Upper lobe of left lung (tissue), 6 donors: ENCODE data around the gene TBR1. TPM values are rescaled to one million over a fixed set of nuclear protein-coding genes. Genes with fewer than 3 reads are reported as not detected.

Source experiments
- ATAC-seq, 2 donors: fragments of 200-7000 bp; cut with Tn5 transposase; one replicate each; pipeline ENCODE4 v1.9.1; 2022; ENCODE audit warnings: mild to moderate bottlenecking in 2 of 2, moderate library complexity in 2 of 2; ENCODE audit not compliant: low FRiP score in 2 of 2
- DNase-seq, 2 donors: peaks; one replicate each; pipeline ENCODE4 v3.0.0-alpha.2; 2019 to 2020
- H3K27ac ChIP-seq, 4 donors: fragments of 200-600 bp; sonication (generic); one replicate each; pipeline ENCODE4 v1.5.1; 2016 to 2019
- H3K27me3 ChIP-seq, 4 donors: fragments of 200-600 bp; sonication (generic); one replicate each; pipeline ENCODE4 v1.5.1; 2017 to 2019
- H3K36me3 ChIP-seq, 4 donors: fragments of 200-600 bp; sonication (generic); one replicate each; pipeline ENCODE4 v1.5.1; 2016 to 2019
- H3K4me1 ChIP-seq, 4 donors: fragments of 200-600 bp; sonication (generic); one replicate each; pipeline ENCODE4 v1.5.1; 2018 to 2019
- H3K4me3 ChIP-seq, 4 donors: fragments of 200-600 bp; sonication (generic); one replicate each; pipeline ENCODE4 v1.5.1; 2017 to 2019; ENCODE audit warnings: mild to moderate bottlenecking in 2 of 4, moderate library complexity in 1 of 4
- H3K9me3 ChIP-seq, 4 donors: fragments of 200-600 bp; sonication (generic); one replicate each; pipeline ENCODE4 v1.5.1; 2018 to 2019
- EP300 ChIP-seq, 4 donors: sonication (generic); formaldehyde crosslinking; IDR thresholded peaks; one replicate each; pipeline ENCODE4 v1.5.1; 2017; ENCODE audit warnings: antibody characterized with exemption in 4 of 4, control low read depth in 2 of 4
- POLR2A ChIP-seq, 4 donors: fragments of 450-650 bp; IDR thresholded peaks; one replicate each; pipeline ENCODE4 v1.5.1; 2016 to 2017; ENCODE audit warnings: antibody characterized with exemption in 4 of 4, mild to moderate bottlenecking in 2 of 4
- POLR2AphosphoS5 ChIP-seq, 2 donors: sonication (generic); formaldehyde crosslinking; IDR thresholded peaks; one replicate each; pipeline ENCODE4 v1.5.1; 2017; ENCODE audit warnings: antibody characterized with exemption in 2 of 2
- WGBS, 2 donors: methylation state at CpG; one replicate each; pipeline ENCODE4 v1.1.5; 2017 to 2018; 5-methylcytosine and 5-hydroxymethylcytosine counted together
- total RNA-seq, 6 donors: library from RNA; depleted of rRNA in 4 of 6; stranded (reverse); fragments of >200 nt in 4 of 6; gene quantifications; one replicate each; pipeline versions ENCODE4 v1.1.0 to v1.2.1, GENCODE V29; 2016 to 2021
- TF ChIP-seq, protein P1 (sequence below), 6 experiments: fragments of 450-650 bp in 4 of 6; fragments of 200-600 bp in 2 of 6; sonication (generic) in 2 of 6; IDR thresholded peaks; one replicate each; pipeline ENCODE4 v1.5.1; 2016 to 2019; ENCODE audit warnings: antibody characterized with exemption in 6 of 6
- donor health status: DM: no; HTN: no; CAD: no; lungs with moderate emphysema.
- donor health status: DM: no; HTN: yes; CAD: no; lungs with severe emphysema.

The TBR1 gene
- total RNA-seq, 6 donors from 2014 or later, result not detected

DNA sequence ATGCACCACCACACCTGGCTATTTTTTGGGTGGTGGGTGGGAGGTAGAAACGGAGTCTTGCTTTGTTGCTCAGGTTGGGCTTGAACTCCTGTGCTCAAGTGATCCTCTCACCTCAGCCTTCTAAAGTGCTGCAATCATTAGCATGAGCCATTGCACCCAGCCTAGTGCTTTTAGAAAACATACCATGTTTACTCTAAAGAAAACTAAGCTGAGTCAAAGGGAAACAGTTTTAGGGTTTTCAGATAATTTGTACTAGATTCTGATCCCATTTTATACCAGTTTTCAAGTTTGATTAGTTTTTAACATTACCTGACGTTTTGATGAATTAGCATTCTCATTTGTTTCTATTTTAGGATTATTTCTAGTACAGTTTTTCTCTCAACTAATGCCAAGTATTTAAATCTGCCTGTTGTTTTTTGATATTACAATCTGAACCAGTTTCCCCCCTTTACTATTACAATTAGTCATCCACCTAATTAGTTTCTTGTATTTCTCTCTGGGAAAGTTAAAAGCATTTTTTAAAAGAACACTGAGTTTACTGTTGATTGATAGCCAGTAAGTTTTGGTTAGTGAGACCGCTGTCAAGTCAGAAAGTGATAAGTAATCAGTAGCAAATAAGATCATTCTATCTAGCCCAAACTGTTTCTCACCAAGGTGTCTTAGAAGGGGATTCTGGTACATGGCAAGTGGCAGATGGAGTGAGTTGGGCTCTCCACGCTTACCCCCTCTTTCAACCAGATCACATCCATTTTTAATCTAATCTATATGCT, 24.2 kb upstream of the TBR1 start:
- Histone ChIP-seq H3K36me3 (peaks cover 0 to 26% (median 17%) of the 10 kb centered on the region in 4 donors), H3K4me1 (no peaks in the 10 kb centered on the region), H3K9me3 (no peaks in the 10 kb centered on the region), H3K4me3 (no peak overlapping the region), H3K27ac (no peak overlapping the region), H3K27me3 (no peaks in the 10 kb centered on the region)
- DNase-seq, result no peak
- WGBS, 2 donors, result 90 to 93% methylated on average over 4 of the region's 4 CpGs
- ATAC-seq, result no peak
- TF ChIP-seq POLR2AphosphoS5 (IDR thresholded peaks at IDR 0.05) (no peak), EP300 (IDR thresholded peaks at IDR 0.05) (no peak), POLR2A (IDR thresholded peaks at IDR 0.05) (no peak)
- TF ChIP-seq, protein P1, sequence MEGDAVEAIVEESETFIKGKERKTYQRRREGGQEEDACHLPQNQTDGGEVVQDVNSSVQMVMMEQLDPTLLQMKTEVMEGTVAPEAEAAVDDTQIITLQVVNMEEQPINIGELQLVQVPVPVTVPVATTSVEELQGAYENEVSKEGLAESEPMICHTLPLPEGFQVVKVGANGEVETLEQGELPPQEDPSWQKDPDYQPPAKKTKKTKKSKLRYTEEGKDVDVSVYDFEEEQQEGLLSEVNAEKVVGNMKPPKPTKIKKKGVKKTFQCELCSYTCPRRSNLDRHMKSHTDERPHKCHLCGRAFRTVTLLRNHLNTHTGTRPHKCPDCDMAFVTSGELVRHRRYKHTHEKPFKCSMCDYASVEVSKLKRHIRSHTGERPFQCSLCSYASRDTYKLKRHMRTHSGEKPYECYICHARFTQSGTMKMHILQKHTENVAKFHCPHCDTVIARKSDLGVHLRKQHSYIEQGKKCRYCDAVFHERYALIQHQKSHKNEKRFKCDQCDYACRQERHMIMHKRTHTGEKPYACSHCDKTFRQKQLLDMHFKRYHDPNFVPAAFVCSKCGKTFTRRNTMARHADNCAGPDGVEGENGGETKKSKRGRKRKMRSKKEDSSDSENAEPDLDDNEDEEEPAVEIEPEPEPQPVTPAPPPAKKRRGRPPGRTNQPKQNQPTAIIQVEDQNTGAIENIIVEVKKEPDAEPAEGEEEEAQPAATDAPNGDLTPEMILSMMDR (IDR thresholded peaks at IDR 0.05), result no peak

- no peaks in the 10 kb centered on the region for H3K9me3 ChIP-seq
- TF ChIP-seq EP300 (IDR thresholded peaks at IDR 0.05), result no peak
- TF ChIP-seq, protein P1 (IDR thresholded peaks at IDR 0.05), result no peak
- no peak for TF ChIP-seq POLR2A (IDR thresholded peaks at IDR 0.05)
- no peak for TF ChIP-seq POLR2AphosphoS5 (IDR thresholded peaks at IDR 0.05)
- no peaks in the 10 kb centered on the region for H3K27me3 ChIP-seq
- ATAC-seq (no peak), DNase-seq (no peak)
- no peaks in the 10 kb centered on the region for H3K4me1 ChIP-seq
- H3K4me3 ChIP-seq, result no peak overlapping the region
- WGBS, 2 donors, result 96 to 97% methylated on average over 2 of the region's 2 CpGs
- no peak overlapping the region for H3K27ac ChIP-seq
- H3K36me3 ChIP-seq, result peaks cover 0 to 43% (median 19%) of the 10 kb centered on the region in 4 donors
Measured at GRCh38 chr2:161400076-161400475, 16.0 kb upstream of the TBR1 start.

DNA sequence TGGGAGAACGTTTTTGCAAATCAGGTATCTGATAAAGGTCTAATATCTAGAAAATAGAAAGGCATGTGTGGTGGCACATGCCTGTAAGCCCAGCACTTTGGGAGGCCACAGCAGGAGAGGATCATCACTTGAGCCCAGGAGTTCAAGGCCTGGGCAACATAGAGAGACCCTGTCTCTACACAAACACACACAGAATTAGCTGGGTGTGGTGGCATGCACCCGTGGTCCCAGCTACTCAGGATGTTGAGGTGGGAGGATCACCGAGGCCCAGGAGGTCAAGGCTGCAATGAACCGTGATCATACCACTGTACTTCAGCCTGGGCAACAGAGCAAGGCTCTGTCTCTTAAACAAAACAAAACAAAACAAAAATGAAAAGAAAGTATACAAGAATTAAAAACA, 13.8 kb upstream of the TBR1 start:
- ATAC-seq, result no peak
- TF ChIP-seq EP300 (IDR thresholded peaks at IDR 0.05) (no peak), POLR2AphosphoS5 (IDR thresholded peaks at IDR 0.05) (no peak), POLR2A (IDR thresholded peaks at IDR 0.05) (no peak)
- TF ChIP-seq, protein P1 (IDR thresholded peaks at IDR 0.05), result no peak
- peaks cover 0 to 21% (median 2%) of the 10 kb centered on the region in 4 donors for H3K36me3 ChIP-seq

GRCh38 chr2:161406316-161406715, 9.8 kb upstream of the TBR1 start:
- no peaks in the 10 kb centered on the region for H3K4me1 ChIP-seq

More for the DNA sequence above, 13.8 kb upstream of the TBR1 start:
- Histone ChIP-seq H3K4me3 (no peak overlapping the region), H3K27me3 (no peaks in the 10 kb centered on the region), H3K4me1 (no peaks in the 10 kb centered on the region), H3K9me3 (no peaks in the 10 kb centered on the region), H3K27ac (no peak overlapping the region)
- 90 to 94% methylated on average over 4 of the region's 4 CpGs for WGBS, 2 donors
- no peak for DNase-seq

More at GRCh38 chr2:161406316-161406715, 9.8 kb upstream of the TBR1 start:
- 86 to 94% methylated on average over 5 of the region's 5 CpGs for WGBS, 2 donors
- DNase-seq (no peak), ATAC-seq (no peak)
- Histone ChIP-seq H3K27ac (no peak overlapping the region), H3K27me3 (no peaks in the 10 kb centered on the region), H3K36me3 (peaks cover 0 to 22% (median under 1%) of the 10 kb centered on the region in 4 donors), H3K9me3 (no peaks in the 10 kb centered on the region), H3K4me3 (no peak overlapping the region)
- no peak for TF ChIP-seq EP300 (IDR thresholded peaks at IDR 0.05)
- no peak for TF ChIP-seq POLR2A (IDR thresholded peaks at IDR 0.05)
- TF ChIP-seq POLR2AphosphoS5 (IDR thresholded peaks at IDR 0.05), result no peak
- TF ChIP-seq, protein P1 (IDR thresholded peaks at IDR 0.05), result no peak
